ENCODE data around the gene ZNF341. TPM values are rescaled to one million over a fixed set of nuclear protein-coding genes. Genes with fewer than 3 reads are reported as not detected.

ZNF341 gene
- total RNA-seq, 1 donor from 2014 or later, result 5.3 TPM

DNA sequence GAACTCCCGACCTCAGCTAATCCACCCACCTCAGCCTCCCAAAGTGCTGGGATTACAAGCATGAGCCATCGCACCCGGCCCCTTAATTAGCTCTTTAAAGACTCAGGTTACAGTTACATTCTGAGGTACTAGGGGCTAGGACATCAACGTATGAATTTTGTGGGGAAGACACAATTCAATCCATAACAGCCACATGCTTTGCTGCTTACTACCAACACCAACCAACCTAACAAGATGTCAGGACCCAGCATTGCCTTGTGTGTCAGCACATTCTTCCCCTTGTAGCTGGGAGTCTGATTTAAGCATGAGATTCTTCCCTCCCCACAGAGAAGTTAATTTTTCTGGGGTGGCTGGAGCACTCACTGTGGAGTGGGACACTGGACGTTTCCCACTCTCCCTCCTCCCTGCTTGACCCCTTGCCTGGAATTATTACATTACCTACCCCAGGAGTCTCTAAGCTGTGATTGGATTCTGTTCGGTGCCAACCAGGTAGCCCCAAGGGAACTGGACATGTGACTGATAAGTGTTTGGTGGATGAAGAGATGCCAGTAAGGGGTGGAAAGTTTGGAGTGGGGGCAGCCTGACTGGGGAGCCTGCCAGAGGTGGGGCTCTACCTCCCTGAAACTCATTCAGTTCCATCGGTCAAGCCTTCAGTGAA, 6.1 kb upstream of the ZNF341 start:
- Mint-ChIP-seq H3K27ac (peak overlapping the region; percentile 5), H3K4me1 (peaks cover 33% of the 10 kb centered on the region), H3K27me3 (ENCODE audit: low read depth) (no peaks in the 10 kb centered on the region), H3K9me3 (no peaks in the 10 kb centered on the region), H3K4me3 (no peak overlapping the region), H3K36me3 (no peaks in the 10 kb centered on the region)
- DNase-seq (ENCODE audit: low spot score in 2 of 2, unreplicated experiment in 2 of 2), result no peak
- TF ChIP-seq CTCF (IDR thresholded peaks at IDR 0.05; ENCODE audit: unreplicated experiment), result no peak

GRCh38 chr20:33727115-33727479, 4.7 kb upstream of the ZNF341 start:
- no peak for TF ChIP-seq CTCF (IDR thresholded peaks at IDR 0.05; ENCODE audit: unreplicated experiment)
- H3K36me3 Mint-ChIP-seq, result no peaks in the 10 kb centered on the region
- peaks cover 37% of the 10 kb centered on the region for H3K4me1 Mint-ChIP-seq
- H3K9me3 Mint-ChIP-seq, result no peaks in the 10 kb centered on the region
- H3K27ac Mint-ChIP-seq, result peak overlapping the region; percentile 5
- H3K27me3 Mint-ChIP-seq (ENCODE audit: low read depth), result no peaks in the 10 kb centered on the region
- no peak for DNase-seq (ENCODE audit: low spot score in 2 of 2, unreplicated experiment in 2 of 2)
- no peak overlapping the region for H3K4me3 Mint-ChIP-seq

GRCh38 chr20:33727806-33728205, 4.0 kb upstream of the ZNF341 start:
- H3K36me3 Mint-ChIP-seq, result no peaks in the 10 kb centered on the region
- no peak for TF ChIP-seq CTCF (IDR thresholded peaks at IDR 0.05; ENCODE audit: unreplicated experiment)
- H3K9me3 Mint-ChIP-seq, result no peaks in the 10 kb centered on the region
- peak overlapping the region; percentile 74 for H3K27ac Mint-ChIP-seq
- DNase-seq (ENCODE audit: low spot score in 2 of 2, unreplicated experiment in 2 of 2), result no peak
- H3K4me1 Mint-ChIP-seq, result peaks cover 41% of the 10 kb centered on the region
- H3K4me3 Mint-ChIP-seq, result no peak overlapping the region
- no peaks in the 10 kb centered on the region for H3K27me3 Mint-ChIP-seq (ENCODE audit: low read depth)

DNA sequence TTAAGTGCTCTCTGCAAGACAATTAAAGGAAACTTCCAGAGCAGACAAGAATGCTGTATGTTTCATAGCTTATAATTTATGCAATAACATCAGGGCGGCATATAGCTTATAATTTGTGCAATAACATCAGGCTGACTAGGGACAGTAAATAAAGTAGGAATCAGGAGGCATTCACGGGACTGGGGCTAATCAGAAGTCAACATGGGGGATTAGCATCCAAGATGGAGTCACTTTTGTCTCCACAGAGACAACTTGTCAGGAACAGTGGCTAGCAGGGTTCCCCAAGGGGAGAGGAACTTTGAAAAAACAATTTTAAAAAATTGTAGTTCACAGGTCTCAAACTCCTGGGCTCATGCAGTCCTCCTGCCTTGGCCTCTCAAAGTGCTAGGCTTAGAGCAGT, 3.3 kb upstream of the ZNF341 start:
- DNase-seq (ENCODE audit: low spot score in 2 of 2, unreplicated experiment in 2 of 2), result no peak
- Mint-ChIP-seq H3K4me3 (no peak overlapping the region), H3K36me3 (no peaks in the 10 kb centered on the region), H3K9me3 (no peaks in the 10 kb centered on the region), H3K4me1 (peaks cover 45% of the 10 kb centered on the region), H3K27ac (peak overlapping the region; percentile 74), H3K27me3 (ENCODE audit: low read depth) (no peaks in the 10 kb centered on the region)
- TF ChIP-seq CTCF (IDR thresholded peaks at IDR 0.05; ENCODE audit: unreplicated experiment), result no peak

GRCh38 chr20:33729101-33729500, 2.7 kb upstream of the ZNF341 start:
- H3K27me3 Mint-ChIP-seq (ENCODE audit: low read depth), result no peaks in the 10 kb centered on the region
- no peak for TF ChIP-seq CTCF (IDR thresholded peaks at IDR 0.05; ENCODE audit: unreplicated experiment)
- peak overlapping the region; percentile 95 for H3K27ac Mint-ChIP-seq
- H3K9me3 Mint-ChIP-seq, result no peaks in the 10 kb centered on the region
- peak overlapping the region; percentile 23 for H3K4me3 Mint-ChIP-seq
- H3K36me3 Mint-ChIP-seq, result no peaks in the 10 kb centered on the region
- H3K4me1 Mint-ChIP-seq, result peaks cover 51% of the 10 kb centered on the region
- DNase-seq (ENCODE audit: low spot score in 2 of 2, unreplicated experiment in 2 of 2), result no peak
